Type B pancreatic cell (in vitro differentiated cells): ENCODE results near the gene CCDC3. TPM values are rescaled to one million over a fixed set of nuclear protein-coding genes. Genes with fewer than 3 reads are reported as not detected.
A peak's percentile ranks its signal among the peaks of the same experiment; 100 is the strongest.
"Not testable (repeated sequence)": the region's sequence is repeated elsewhere in the genome, so short reads cannot be mapped to it uniquely, and the experiment has no call there.

Experiments used
- DNase-seq: peaks from one replicate; pipeline ENCODE4 v3.0.0; 2021; ENCODE audit warnings: mixed read lengths; ENCODE audit not compliant: unreplicated experiment; ENCODE audit errors: extremely low spot score
- H3K27ac Mint-ChIP-seq: 2 replicates; pipeline ENCODE4 v1.8.0; 2021; ENCODE audit warnings: mild to moderate bottlenecking, mixed read lengths
- H3K27me3 Mint-ChIP-seq: 2 replicates; pipeline ENCODE4 v1.8.0; 2021; ENCODE audit warnings: mixed read lengths
- H3K36me3 Mint-ChIP-seq: 2 replicates; pipeline ENCODE4 v1.8.0; 2021; ENCODE audit warnings: mixed read lengths
- H3K4me1 Mint-ChIP-seq: one replicate; pipeline ENCODE4 v1.8.0; 2021; ENCODE audit warnings: mixed read lengths; ENCODE audit not compliant: unreplicated experiment
- H3K4me3 Mint-ChIP-seq: 2 replicates; pipeline ENCODE4 v1.8.0; 2021; ENCODE audit warnings: mild to moderate bottlenecking, mixed read lengths
- H3K9me3 Mint-ChIP-seq: 2 replicates; pipeline ENCODE4 v1.8.0; 2021; ENCODE audit warnings: mixed read lengths
- CTCF ChIP-seq: fragments of 200-600 bp; sonication (generic); conservative IDR thresholded peaks from 2 replicates; pipeline ENCODE4 v1.5.0; 2021; ENCODE audit warnings: antibody characterized with exemption, mild to moderate bottlenecking
- total RNA-seq: library from RNA; stranded (reverse); gene quantifications from 2 replicates; pipeline ENCODE4 v1.2.1, GENCODE V29; 2021; ENCODE audit warnings: low replicate concordance

Gene CCDC3
- total RNA-seq, 1 donor from 2014 or later: 17.6 TPM

- no peak for DNase-seq
- peak overlapping the region; percentile 90 for H3K4me3 Mint-ChIP-seq
- peaks cover 15% of the 10 kb centered on the region for H3K4me1 Mint-ChIP-seq
- H3K27ac Mint-ChIP-seq: peak overlapping the region; percentile 51
- no peaks in the 10 kb centered on the region for H3K36me3 Mint-ChIP-seq
- no peaks in the 10 kb centered on the region for H3K9me3 Mint-ChIP-seq
- H3K27me3 Mint-ChIP-seq: peaks cover 47% of the 10 kb centered on the region
- no peak for TF ChIP-seq CTCF
Measured at GRCh38 chr10:13000431-13000830, 1.1 kb downstream of the CCDC3 start.

GRCh38 chr10:12999849-13000248, 1.7 kb downstream of the CCDC3 start:
- Mint-ChIP-seq H3K27me3 (peaks cover 42% of the 10 kb centered on the region), H3K4me1 (peaks cover 17% of the 10 kb centered on the region)

GRCh38 chr10:12995425-12995861, 6.1 kb downstream of the CCDC3 start:
- no peaks in the 10 kb centered on the region for H3K9me3 Mint-ChIP-seq
- H3K27ac Mint-ChIP-seq: no peak overlapping the region
- H3K4me3 Mint-ChIP-seq: no peak overlapping the region
- H3K36me3 Mint-ChIP-seq: no peaks in the 10 kb centered on the region
- peaks cover 14% of the 10 kb centered on the region for H3K27me3 Mint-ChIP-seq
- peaks cover 13% of the 10 kb centered on the region for H3K4me1 Mint-ChIP-seq
- TF ChIP-seq CTCF: no peak
- no peak for DNase-seq

More at GRCh38 chr10:12999849-13000248, 1.7 kb downstream of the CCDC3 start:
- TF ChIP-seq CTCF: no peak
- Mint-ChIP-seq H3K4me3 (peak overlapping the region; percentile 90), H3K36me3 (no peaks in the 10 kb centered on the region), H3K27ac (no peak overlapping the region), H3K9me3 (no peaks in the 10 kb centered on the region)
- no peak for DNase-seq

GRCh38 chr10:12993595-12993994, 7.9 kb downstream of the CCDC3 start:
- no peak overlapping the region for H3K27ac Mint-ChIP-seq
- no peak for TF ChIP-seq CTCF
- DNase-seq: no peak

GRCh38 chr10:12985347-12985746, 16.2 kb downstream of the CCDC3 start:
- H3K27me3 Mint-ChIP-seq: no peaks in the 10 kb centered on the region
- H3K27ac Mint-ChIP-seq: no peak overlapping the region
- H3K36me3 Mint-ChIP-seq: peaks cover 20% of the 10 kb centered on the region
- no peak for DNase-seq
- H3K9me3 Mint-ChIP-seq: peaks cover 6% of the 10 kb centered on the region
- no peak overlapping the region for H3K4me3 Mint-ChIP-seq
- peaks cover 5% of the 10 kb centered on the region for H3K4me1 Mint-ChIP-seq
- no peak for TF ChIP-seq CTCF

More at GRCh38 chr10:12993595-12993994, 7.9 kb downstream of the CCDC3 start:
- Mint-ChIP-seq H3K27me3 (peaks cover 3% of the 10 kb centered on the region), H3K9me3 (no peaks in the 10 kb centered on the region), H3K4me1 (peaks cover 9% of the 10 kb centered on the region), H3K4me3 (no peak overlapping the region), H3K36me3 (no peaks in the 10 kb centered on the region)

GRCh38 chr10:12984165-12984747, 17.3 kb downstream of the CCDC3 start:
- Mint-ChIP-seq H3K36me3 (peaks cover 20% of the 10 kb centered on the region), H3K4me1 (peaks cover 14% of the 10 kb centered on the region), H3K9me3 (peaks cover 6% of the 10 kb centered on the region), H3K27ac (no peak overlapping the region), H3K4me3 (no peak overlapping the region), H3K27me3 (no peaks in the 10 kb centered on the region)
- no peak for TF ChIP-seq CTCF
- DNase-seq: no peak

- H3K27ac Mint-ChIP-seq, H3K27me3 Mint-ChIP-seq, DNase-seq, H3K4me3 Mint-ChIP-seq, H3K9me3 Mint-ChIP-seq: not testable (repeated sequence)
- H3K36me3 Mint-ChIP-seq: peaks cover 20% of the 10 kb centered on the region
- peaks cover 21% of the 10 kb centered on the region for H3K4me1 Mint-ChIP-seq
Measured at GRCh38 chr10:12983568-12983967, 17.9 kb downstream of the CCDC3 start.
